Measurements from ENCODE around the gene EPHA3. TPM values are rescaled to one million over a fixed set of nuclear protein-coding genes. Genes with fewer than 3 reads are reported as not detected.

EPHA3 gene
- polyA plus RNA-seq, 1 donor from 2014 or later = 33.0 TPM

GRCh38 chr3:89494734-89495133 lies 387.3 kb downstream of the EPHA3 start:
- H3K9ac ChIP-seq (ENCODE audit: low read length) = no peak overlapping the region
- H4K20me1 ChIP-seq (ENCODE audit: insufficient read depth) = no peaks in the 10 kb centered on the region
- no peaks in the 10 kb centered on the region for H3K9me2 ChIP-seq (ENCODE audit: insufficient read depth, low read length)
- no peaks in the 10 kb centered on the region for H3K36me3 ChIP-seq (ENCODE audit: insufficient read depth, low read length)
- H3K4me3 ChIP-seq (ENCODE audit: low read length) = no peak overlapping the region
- H3K27me3 ChIP-seq (ENCODE audit: insufficient read depth, low read depth, low read length) = no peaks in the 10 kb centered on the region
- TF ChIP-seq SMC3 (conservative IDR thresholded peaks at IDR 0.05; ENCODE audit: poor library complexity) (no peak), POLR2AphosphoS5 (IDR thresholded peaks at IDR 0.05) (no peak), CTCF (IDR thresholded peaks at IDR 0.05; ENCODE audit: poor library complexity, severe bottlenecking) (no peak), TAF1 (IDR thresholded peaks at IDR 0.05; ENCODE audit: low read depth) (no peak), REST (IDR thresholded peaks at IDR 0.05; ENCODE audit: borderline replicate concordance) (no peak), MXI1 (conservative IDR thresholded peaks at IDR 0.05; ENCODE audit: poor library complexity, severe bottlenecking) (no peak), RAD21 (conservative IDR thresholded peaks at IDR 0.05) (no peak), EP300 (conservative IDR thresholded peaks at IDR 0.05; ENCODE audit: poor library complexity, severe bottlenecking) (no peak), EZH2 (IDR thresholded peaks at IDR 0.05; ENCODE audit: borderline replicate concordance, insufficient read depth, low read length, poor library complexity, severe bottlenecking) (no peak)
- H3F3A ChIP-seq (ENCODE audit: insufficient read depth, low read length, poor library complexity, severe bottlenecking) = no peaks in the 10 kb centered on the region
- H3K4me2 ChIP-seq (ENCODE audit: low read length) = no peak overlapping the region
- H3K27ac ChIP-seq (ENCODE audit: low read length) = no peak overlapping the region
- no peaks in the 10 kb centered on the region for H3K79me2 ChIP-seq (replicated peaks; ENCODE audit: insufficient read depth, low read length)
- no peaks in the 10 kb centered on the region for H3K9me3 ChIP-seq (ENCODE audit: low read length)
- H2AFZ ChIP-seq (ENCODE audit: low read depth, low read length) = no peak overlapping the region

GRCh38 chr3:89503891-89504391 lies 396.5 kb downstream of the EPHA3 start:
- Histone ChIP-seq H3K27ac (ENCODE audit: low read length) (no peak overlapping the region), H3K4me3 (ENCODE audit: low read length) (no peak overlapping the region), H3K9ac (ENCODE audit: low read length) (no peak overlapping the region), H3K9me3 (ENCODE audit: low read length) (no peaks in the 10 kb centered on the region), H3K79me2 (replicated peaks; ENCODE audit: insufficient read depth, low read length) (no peaks in the 10 kb centered on the region), H3K9me2 (ENCODE audit: insufficient read depth, low read length) (no peaks in the 10 kb centered on the region), H3K27me3 (ENCODE audit: insufficient read depth, low read depth, low read length) (no peaks in the 10 kb centered on the region), H3K4me2 (ENCODE audit: low read length) (no peak overlapping the region), H3F3A (ENCODE audit: insufficient read depth, low read length, poor library complexity, severe bottlenecking) (no peaks in the 10 kb centered on the region), H3K36me3 (ENCODE audit: insufficient read depth, low read length) (no peaks in the 10 kb centered on the region), H2AFZ (ENCODE audit: low read depth, low read length) (no peak overlapping the region), H4K20me1 (ENCODE audit: insufficient read depth) (no peaks in the 10 kb centered on the region)
- TF ChIP-seq EP300 (conservative IDR thresholded peaks at IDR 0.05; ENCODE audit: poor library complexity, severe bottlenecking) (no peak), REST (IDR thresholded peaks at IDR 0.05; ENCODE audit: borderline replicate concordance) (no peak), RAD21 (conservative IDR thresholded peaks at IDR 0.05) (no peak), CTCF (IDR thresholded peaks at IDR 0.05; ENCODE audit: poor library complexity, severe bottlenecking) (no peak), EZH2 (IDR thresholded peaks at IDR 0.05; ENCODE audit: borderline replicate concordance, insufficient read depth, low read length, poor library complexity, severe bottlenecking) (no peak), TAF1 (IDR thresholded peaks at IDR 0.05; ENCODE audit: low read depth) (no peak), SMC3 (conservative IDR thresholded peaks at IDR 0.05; ENCODE audit: poor library complexity) (no peak), POLR2AphosphoS5 (IDR thresholded peaks at IDR 0.05) (no peak), MXI1 (conservative IDR thresholded peaks at IDR 0.05; ENCODE audit: poor library complexity, severe bottlenecking) (no peak)
